ENCODE data around the gene ARL4C.
A peak's percentile ranks its signal among the peaks of the same experiment; 100 is the strongest.

Gene ARL4C

GRCh38 chr2:234494361-234495250 lies 2.3 kb downstream of the ARL4C start:
- DNase-seq (ENCODE audit: low read depth): peak; percentile 67
- in situ Hi-C loops (cut with HindIII; ENCODE audit: low sequenced_read_pairs): no loop called here
- TF ChIP-seq, protein P1, sequence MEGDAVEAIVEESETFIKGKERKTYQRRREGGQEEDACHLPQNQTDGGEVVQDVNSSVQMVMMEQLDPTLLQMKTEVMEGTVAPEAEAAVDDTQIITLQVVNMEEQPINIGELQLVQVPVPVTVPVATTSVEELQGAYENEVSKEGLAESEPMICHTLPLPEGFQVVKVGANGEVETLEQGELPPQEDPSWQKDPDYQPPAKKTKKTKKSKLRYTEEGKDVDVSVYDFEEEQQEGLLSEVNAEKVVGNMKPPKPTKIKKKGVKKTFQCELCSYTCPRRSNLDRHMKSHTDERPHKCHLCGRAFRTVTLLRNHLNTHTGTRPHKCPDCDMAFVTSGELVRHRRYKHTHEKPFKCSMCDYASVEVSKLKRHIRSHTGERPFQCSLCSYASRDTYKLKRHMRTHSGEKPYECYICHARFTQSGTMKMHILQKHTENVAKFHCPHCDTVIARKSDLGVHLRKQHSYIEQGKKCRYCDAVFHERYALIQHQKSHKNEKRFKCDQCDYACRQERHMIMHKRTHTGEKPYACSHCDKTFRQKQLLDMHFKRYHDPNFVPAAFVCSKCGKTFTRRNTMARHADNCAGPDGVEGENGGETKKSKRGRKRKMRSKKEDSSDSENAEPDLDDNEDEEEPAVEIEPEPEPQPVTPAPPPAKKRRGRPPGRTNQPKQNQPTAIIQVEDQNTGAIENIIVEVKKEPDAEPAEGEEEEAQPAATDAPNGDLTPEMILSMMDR (IDR thresholded peaks at IDR 0.05; ENCODE audit: low read depth, low read length, missing control alignments): no peak
- peak overlapping the region; percentile 96 for H3K4me3 ChIP-seq (ENCODE audit: low read depth, low read length)

- DNase-seq (ENCODE audit: low read depth): no peak
- in situ Hi-C loops (cut with HindIII; ENCODE audit: low sequenced_read_pairs): no loop called here
- TF ChIP-seq, protein P1 (IDR thresholded peaks at IDR 0.05; ENCODE audit: low read depth, low read length, missing control alignments): no peak
- peak overlapping the region; percentile 96 for H3K4me3 ChIP-seq (ENCODE audit: low read depth, low read length)
These were observed 3.1 kb downstream of the ARL4C start for GRCh38 chr2:234493796-234494195.

DNA sequence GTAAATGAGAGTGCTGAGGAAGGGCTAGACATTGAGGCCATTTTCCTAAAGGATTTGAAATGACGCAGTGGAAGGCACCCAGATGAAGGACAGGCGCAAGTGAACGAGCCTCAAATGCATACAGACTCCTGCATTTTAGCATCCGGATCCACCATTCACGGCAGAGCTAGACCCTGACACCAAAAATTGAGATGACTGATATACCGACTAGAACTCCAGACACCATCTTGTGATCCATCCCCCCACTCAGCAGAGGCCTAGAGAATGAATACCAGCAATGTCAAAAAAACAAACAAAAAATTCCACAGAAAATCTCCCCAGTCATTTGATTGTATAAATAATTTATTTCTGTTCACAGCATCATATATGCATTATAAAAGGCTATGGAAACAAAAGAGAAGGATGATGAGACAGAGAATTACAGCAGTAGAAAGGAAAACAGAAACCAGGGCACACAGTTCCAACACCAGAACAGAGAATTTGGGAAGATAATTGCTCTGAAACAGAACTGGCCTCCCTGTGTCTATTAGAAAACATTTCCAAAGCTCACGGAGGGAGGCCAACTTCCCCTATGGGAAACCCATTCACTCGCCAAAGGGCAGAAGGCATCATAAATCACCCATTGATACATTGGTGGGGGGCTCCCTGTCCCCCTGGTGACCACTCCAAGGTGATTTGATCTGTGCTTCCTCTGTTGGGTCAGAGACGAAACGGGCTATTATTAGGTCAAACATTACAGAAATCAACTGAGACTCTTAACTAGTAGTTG lies 4.0 kb downstream of the ARL4C start:
- peak overlapping the region; percentile 96 for H3K4me3 ChIP-seq (ENCODE audit: low read depth, low read length)
- in situ Hi-C loops (cut with HindIII; ENCODE audit: low sequenced_read_pairs): no loop called here
- TF ChIP-seq, protein P1 (IDR thresholded peaks at IDR 0.05; ENCODE audit: low read depth, low read length, missing control alignments): no peak
- DNase-seq (ENCODE audit: low read depth): no peak

- DNase-seq (ENCODE audit: low read depth): no peak
- peak overlapping the region; percentile 96 for H3K4me3 ChIP-seq (ENCODE audit: low read depth, low read length)
- TF ChIP-seq, protein P1 (IDR thresholded peaks at IDR 0.05; ENCODE audit: low read depth, low read length, missing control alignments): no peak
- in situ Hi-C loops (cut with HindIII; ENCODE audit: low sequenced_read_pairs): no loop called here
These were observed 5.0 kb downstream of the ARL4C start for GRCh38 chr2:234491897-234492296.

- no peak for DNase-seq (ENCODE audit: low read depth)
- no peak overlapping the region for H3K4me3 ChIP-seq (ENCODE audit: low read depth, low read length)
- TF ChIP-seq, protein P1 (IDR thresholded peaks at IDR 0.05; ENCODE audit: low read depth, low read length, missing control alignments): no peak
- in situ Hi-C loops (cut with HindIII; ENCODE audit: low sequenced_read_pairs): no loop called here
These were observed 5.6 kb downstream of the ARL4C start for GRCh38 chr2:234491281-234491680.

DNA sequence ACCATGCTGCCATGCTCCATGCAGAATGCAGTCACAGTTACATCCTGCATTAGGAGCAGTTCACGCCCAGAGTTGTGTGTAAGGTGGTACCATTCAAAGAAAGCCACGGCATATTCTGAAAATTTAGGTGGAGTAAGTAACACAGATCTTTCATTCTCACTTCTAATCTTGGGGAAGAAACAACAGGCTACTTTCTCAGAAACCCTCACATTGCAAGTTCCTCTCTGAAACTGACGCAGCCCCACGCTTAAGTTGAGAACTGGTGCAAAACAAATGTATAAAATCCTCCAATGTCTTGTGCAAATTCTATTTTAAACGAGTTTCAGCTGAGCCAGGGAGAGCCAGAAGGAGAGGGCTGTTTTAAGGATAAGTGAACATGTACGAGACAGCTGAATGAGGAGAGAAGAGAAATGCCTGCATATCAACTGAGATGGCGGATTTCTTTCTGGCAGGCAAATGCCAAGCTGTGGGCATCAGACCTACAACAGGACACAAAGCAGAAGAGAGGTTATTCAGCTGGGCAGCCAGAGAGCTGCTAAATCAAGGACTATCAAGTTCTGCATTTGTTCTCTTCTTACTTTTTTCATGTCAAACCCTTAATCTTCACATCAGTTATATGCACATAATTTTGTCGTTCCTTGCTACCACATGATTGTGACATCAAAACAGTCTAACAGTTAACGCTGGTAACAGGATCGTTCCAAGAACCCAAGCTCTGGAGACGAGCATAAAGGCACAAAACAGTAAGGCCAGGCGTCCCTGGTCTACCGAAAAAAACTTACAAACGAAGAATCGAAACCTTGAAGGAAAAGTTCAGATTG lies 6.4 kb downstream of the ARL4C start:
- in situ Hi-C loops (cut with HindIII; ENCODE audit: low sequenced_read_pairs): no loop called here
- no peak overlapping the region for H3K4me3 ChIP-seq (ENCODE audit: low read depth, low read length)
- DNase-seq (ENCODE audit: low read depth): no peak
- TF ChIP-seq, protein P1 (IDR thresholded peaks at IDR 0.05; ENCODE audit: low read depth, low read length, missing control alignments): no peak

All from astrocyte of the cerebellum (primary cell).